Endothelial cell of umbilical vein (primary cell): ENCODE data around the gene LRRC37A3.
"Not testable (repeated sequence)": the region's sequence is repeated elsewhere in the genome, so short reads cannot be mapped to it uniquely, and the experiment has no call there.

Experiments
- CTCF ChIP-seq, 2 donors: IDR thresholded peaks; 1 replicate in 1 of 2; 2 replicates in 1 of 2; pipeline ENCODE4 v1.5.1; 2011; ENCODE audit warnings: low read length in 2 of 2, mild to moderate bottlenecking in 2 of 2, moderate library complexity in 2 of 2, control low read depth in 1 of 2, inconsistent platforms in 1 of 2, low read depth in 1 of 2; ENCODE audit not compliant: insufficient read depth in 1 of 2; ENCODE audit errors: extremely low read depth in 1 of 2
- EZH2 ChIP-seq: IDR thresholded peaks from 2 replicates; pipeline ENCODE4 v1.6.1; 2012; ENCODE audit warnings: borderline replicate concordance, low read depth, mild to moderate bottlenecking, moderate library complexity, low read length, inconsistent platforms; ENCODE audit not compliant: severe bottlenecking
- FOS ChIP-seq: IDR thresholded peaks from 2 replicates; pipeline ENCODE4 v1.6.1; 2011; ENCODE audit warnings: mild to moderate bottlenecking, low read length, moderate library complexity, borderline replicate concordance; ENCODE audit not compliant: insufficient read depth
- GATA2 ChIP-seq: IDR thresholded peaks from 2 replicates; pipeline ENCODE4 v1.7.0; 2011; ENCODE audit warnings: low read depth, mild to moderate bottlenecking, moderate library complexity, mixed read lengths, low read length; ENCODE audit not compliant: insufficient read length, insufficient read depth
- JUN ChIP-seq: IDR thresholded peaks from 2 replicates; pipeline ENCODE4 v1.6.1; 2011; ENCODE audit warnings: borderline replicate concordance, low read depth; ENCODE audit not compliant: insufficient read length, insufficient read depth
- MAX ChIP-seq: IDR thresholded peaks from 2 replicates; pipeline ENCODE4 v1.6.1; 2011; ENCODE audit not compliant: insufficient read depth, insufficient read length
- MYC ChIP-seq: IDR thresholded peaks from one replicate; pipeline ENCODE4 v1.6.1; 2011; ENCODE audit warnings: mild to moderate bottlenecking, low read depth, low read length
- POLR2A ChIP-seq: IDR thresholded peaks from 2 replicates; pipeline ENCODE4 v1.6.1; 2012; ENCODE audit warnings: low read depth, mild to moderate bottlenecking, control low read depth, low read length
- POLR2AphosphoS5 ChIP-seq: IDR thresholded peaks from 2 replicates; pipeline ENCODE4 v1.6.1; 2012; ENCODE audit warnings: low read depth, mild to moderate bottlenecking, control low read depth, low read length, moderate library complexity; ENCODE audit not compliant: insufficient read depth

- not testable (repeated sequence) for TF ChIP-seq FOS; CTCF (IDR thresholded peaks at IDR 0.05; ENCODE audit: extremely low read depth in 1 of 2, insufficient read depth in 1 of 2, low read depth in 1 of 2, low read length in 2 of 2); JUN; EZH2; POLR2AphosphoS5; POLR2A; MAX; MYC; GATA2
These were observed 104.1 kb downstream of the LRRC37A3 start for GRCh38 chr17:64814993-64815832.
